Measurements from ENCODE around the gene TUBB4A.
A peak's percentile ranks its signal among the peaks of the same experiment; 100 is the strongest.
"Not testable (repeated sequence)": the region's sequence is repeated elsewhere in the genome, so short reads cannot be mapped to it uniquely, and the experiment has no call there.

TUBB4A gene

GRCh38 chr19:6522712-6523111 is 20.6 kb upstream of the TUBB4A start:
- no peak for DNase-seq

- DNase-seq: no peak
Observed at GRCh38 chr19:6521718-6522646, 19.9 kb upstream of the TUBB4A start.

DNA sequence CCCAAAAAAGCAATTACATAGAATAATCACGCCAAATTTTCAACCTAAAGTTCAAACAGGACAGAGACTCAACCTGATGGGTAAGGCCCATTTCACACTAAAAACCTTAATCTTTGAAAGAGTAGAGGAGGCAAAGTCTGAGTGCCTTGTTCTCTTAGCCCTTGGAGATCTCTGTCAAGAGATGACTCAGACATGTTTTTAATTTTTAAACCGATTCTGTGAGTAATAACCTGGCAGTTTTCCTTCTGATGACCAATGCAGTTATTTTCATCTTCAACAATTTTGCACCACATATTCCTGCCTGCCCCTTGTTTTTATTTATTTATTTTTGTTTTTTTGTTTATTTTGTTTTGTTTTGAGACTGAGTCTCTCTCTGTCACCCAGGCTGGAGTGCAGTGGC is 17.2 kb upstream of the TUBB4A start:
- no peak for DNase-seq

GRCh38 chr19:6518145-6518911 is 16.2 kb upstream of the TUBB4A start:
- no peak for DNase-seq

- DNase-seq: peak; percentile 92
Observed at GRCh38 chr19:6516659-6517291, 14.7 kb upstream of the TUBB4A start.

- peak; percentile 89 for DNase-seq
Observed at GRCh38 chr19:6516018-6516658, 14.0 kb upstream of the TUBB4A start.

DNA sequence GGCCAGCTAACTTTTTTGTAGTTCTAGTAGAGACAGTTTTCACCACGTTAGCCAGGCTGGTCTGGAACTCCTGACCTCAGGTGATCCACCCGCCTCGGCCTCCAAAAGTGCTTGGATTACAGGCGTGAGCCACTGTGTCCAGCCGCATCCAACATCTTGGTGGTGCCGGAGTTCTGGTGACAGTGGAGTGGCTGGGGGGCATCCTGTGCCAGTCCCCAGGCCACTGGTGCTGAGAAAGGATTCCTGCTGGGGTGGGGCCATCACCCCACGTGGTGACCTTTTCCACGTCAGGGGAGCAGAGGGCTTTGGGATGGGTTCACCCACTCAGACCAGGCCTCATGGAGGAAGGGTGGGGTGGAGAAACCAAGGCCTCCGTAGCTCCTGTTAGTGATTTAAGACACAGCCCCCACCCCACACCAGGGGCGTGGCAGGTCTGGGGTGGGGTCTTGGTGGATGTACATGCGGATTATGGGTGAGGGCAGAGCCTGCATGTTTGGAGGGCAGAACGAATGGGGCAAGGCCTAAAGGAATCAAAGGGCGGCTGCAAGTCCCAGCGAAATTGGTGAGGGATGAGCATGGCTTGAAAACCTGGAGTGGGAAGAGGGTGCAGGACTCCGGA is 12.9 kb upstream of the TUBB4A start:
- DNase-seq: no peak

DNA sequence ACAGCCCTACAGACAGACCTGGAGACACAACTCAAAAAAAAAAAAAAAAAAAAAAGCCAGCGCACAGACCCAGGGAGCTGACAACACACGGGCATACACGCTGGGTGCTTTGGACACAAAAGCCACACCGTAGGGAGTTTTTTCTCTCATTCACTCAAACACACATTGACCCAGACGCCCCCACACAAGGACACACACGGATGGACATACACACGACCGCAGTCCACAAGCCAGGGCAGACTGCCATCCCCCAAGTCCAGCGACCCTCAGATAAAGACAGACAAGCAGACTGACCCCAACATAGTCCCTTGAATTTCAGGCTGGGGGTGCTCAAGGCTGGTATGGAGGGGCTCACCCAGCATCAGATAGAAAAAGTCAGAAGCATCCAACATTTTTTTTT is 12.0 kb upstream of the TUBB4A start:
- DNase-seq: no peak

DNA sequence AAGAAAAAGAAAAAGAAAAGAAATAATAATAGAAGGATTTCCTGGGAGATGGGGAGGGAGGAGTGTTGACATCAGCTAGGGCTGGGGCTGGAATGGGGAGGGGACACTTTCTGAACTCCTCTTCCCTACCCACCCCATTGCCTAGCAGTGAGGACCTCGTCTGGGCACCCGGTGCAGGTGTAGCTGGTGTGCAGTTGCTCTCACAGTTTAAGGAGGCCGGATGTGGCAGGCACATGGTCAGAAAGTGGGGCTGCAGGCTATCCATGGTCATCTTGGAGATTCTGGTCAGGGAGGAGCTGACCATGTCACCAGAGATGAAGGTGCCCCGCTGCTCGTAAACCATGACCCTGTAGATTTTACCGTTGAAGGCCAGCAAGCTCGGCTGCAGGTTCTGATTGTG is 8.5 kb upstream of the TUBB4A start:
- no peak for DNase-seq

- DNase-seq: peak; percentile 95
Observed at GRCh38 chr19:6509118-6509971, 7.2 kb upstream of the TUBB4A start.

DNA sequence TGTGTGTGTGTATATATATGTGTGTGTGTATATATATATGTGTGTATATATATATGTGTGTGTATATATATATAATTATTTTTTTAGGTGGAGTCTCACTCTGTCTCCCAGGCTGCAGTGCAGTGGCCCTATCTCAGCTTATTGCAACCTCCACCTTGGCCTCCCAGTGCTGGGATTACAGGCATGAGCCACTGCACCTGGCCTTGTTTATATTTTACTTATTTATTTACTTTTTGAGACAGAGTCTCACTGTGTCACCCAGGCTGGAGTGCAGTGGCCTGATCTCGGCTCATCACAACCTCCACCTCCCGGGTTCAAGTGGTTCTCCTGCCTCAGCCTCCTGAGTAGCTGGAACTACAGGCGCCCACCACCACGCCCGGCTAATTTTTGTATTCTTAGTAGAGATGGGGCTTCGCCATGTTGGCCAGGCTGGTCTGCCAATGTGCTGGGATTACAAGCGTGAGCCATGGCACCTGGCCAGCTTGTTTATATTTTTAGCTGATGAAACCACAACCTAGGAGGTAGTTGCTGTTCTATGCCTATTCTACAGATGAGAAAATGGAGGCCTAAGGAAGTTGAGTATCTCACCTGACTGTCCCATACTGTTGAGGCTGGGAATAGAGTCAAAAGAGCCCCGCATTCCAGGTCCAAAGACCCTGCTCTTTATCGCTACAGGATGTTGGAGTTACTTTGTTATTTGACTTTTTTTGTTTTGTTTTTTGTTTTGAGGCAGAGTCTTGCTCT is 6.1 kb upstream of the TUBB4A start:
- DNase-seq: not testable (repeated sequence)

DNA sequence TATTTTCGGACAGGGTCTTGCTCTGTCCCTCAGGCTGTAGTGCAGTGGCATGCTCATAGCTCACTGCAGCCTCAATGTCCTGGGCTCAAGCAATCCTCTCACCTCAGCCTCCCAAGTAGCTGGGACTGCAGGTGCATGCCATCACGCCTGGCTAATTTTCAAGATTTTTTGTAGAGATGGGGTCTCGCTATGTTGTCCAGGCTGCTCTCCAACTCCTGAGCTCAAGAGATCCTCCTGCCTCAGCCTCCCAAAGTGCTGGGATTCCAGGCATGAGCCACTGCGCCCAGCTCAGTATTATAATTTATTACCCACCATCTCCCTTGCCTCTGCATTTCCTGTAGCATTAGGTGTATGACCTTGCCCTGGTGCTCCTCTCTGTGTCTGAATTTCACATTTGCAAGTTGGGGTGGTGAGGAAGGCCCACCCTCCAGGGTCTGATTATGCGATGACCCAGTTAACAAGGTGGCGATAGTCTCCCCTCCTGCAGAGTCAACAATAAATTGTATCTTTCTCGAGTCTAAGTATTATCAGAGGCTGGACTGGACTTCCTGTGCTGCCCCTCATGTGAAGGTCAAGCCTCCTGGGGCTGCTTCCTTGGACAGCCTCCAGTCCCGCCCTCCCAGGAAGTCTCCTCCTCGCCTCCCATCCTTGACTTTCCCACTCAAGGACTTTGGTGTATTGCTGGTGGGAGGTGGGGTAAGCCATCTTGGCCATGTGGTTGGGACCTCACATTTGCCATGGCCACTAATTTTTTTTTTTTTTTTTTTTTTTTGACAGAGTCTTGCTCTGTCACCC is 1.5 kb upstream of the TUBB4A start:
- DNase-seq: no peak

- DNase-seq: no peak
Observed at GRCh38 chr19:6500837-6501739, 1.0 kb downstream of the TUBB4A start.

- no peak for DNase-seq
Observed at GRCh38 chr19:6499052-6499790, 2.9 kb downstream of the TUBB4A start.

DNA sequence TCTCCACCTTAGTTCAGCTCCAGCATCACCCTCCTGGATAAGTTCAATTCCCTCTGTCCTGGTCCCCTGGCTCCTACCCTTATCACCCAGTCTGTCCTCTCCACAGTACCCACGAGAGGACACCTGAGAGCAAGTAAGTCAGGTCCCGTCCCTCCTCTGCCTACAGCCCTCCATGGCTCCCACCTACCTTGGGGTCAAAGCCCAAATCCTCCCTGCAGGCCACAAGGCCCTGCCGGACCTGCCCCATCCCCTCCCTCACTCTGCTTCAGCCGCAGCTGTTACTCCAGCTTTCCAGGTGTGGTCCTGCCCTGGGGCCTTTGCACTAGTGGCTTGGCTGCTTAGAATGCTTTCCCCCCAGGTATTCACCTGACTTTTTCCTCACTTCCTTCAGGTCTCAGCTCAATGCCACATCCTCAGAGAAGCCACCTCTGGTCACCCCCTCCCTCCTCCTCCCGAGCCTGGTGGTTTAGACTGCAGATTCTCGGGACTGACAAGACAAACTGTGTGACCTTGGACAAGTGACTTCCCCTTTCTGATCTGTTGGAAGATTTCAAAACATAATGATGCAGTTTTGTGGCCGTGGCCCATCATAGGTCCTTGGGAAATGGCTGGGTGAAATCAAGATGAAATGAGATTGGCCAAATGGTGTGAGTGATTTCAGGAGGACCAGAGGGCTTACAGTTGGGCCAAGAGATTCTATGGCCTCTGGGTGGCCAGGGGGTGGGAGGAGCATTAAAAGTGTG is 3.6 kb downstream of the TUBB4A start:
- DNase-seq: no peak

DNA sequence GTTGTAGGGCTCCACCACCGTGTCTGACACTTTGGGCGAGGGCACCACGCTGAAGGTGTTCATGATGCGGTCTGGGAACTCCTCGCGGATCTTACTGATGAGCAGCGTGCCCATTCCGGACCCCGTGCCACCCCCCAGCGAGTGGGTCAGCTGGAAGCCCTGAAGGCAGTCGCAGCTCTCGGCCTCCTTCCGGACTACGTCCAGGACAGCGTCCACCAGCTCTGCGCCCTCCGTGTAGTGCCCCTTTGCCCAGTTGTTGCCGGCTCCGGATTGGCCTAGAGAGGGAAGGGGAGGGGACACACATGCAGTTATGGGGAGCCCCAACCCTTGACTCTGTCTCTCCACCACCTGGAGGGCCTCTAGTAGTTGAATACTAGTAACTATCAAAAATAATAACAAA is 6.2 kb downstream of the TUBB4A start:
- no peak for DNase-seq

DNA sequence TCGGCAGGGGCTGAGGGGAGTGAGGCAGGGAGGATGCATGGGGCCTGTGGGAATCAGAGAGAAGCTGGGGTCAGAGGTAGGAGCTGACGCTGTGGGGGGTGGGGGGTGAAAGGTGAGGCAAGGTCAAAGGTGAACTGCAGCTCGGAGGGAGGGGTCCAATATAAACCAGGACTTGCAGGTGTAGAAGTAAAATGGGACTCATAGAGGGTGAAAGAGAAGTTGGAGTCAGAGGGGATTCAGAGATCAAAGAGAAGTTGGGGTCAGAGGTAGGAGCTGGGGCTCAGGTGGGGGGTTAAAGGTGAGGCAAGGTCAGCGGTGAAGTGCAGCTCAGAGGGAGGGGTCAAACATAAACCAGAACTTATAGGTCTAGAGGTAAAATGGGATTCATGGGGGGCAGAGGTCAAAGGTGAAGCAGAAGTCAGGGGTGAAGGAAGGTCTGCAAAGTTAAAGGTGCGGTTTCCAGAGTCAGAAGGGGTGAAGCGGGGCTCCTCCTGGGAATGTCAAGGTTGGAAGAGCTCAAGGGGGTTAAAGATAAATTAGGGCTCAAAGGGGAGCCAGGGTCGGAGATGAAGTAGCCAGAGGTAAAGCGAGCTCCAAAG is 7.6 kb downstream of the TUBB4A start:
- DNase-seq: no peak
